Endothelial cell (in vitro differentiated cells): ENCODE data around the gene TACR3. TPM values are rescaled to one million over a fixed set of nuclear protein-coding genes. Genes with fewer than 3 reads are reported as not detected.
"Not testable (repeated sequence)": the region's sequence is repeated elsewhere in the genome, so short reads cannot be mapped to it uniquely, and the experiment has no call there.

Experiments
- DNase-seq: peaks from one replicate; pipeline ENCODE4 v3.0.0; 2021; ENCODE audit warnings: low spot score
- H3K27ac Mint-ChIP-seq: one replicate; pipeline ENCODE4 v1.8.0; 2021; ENCODE audit warnings: mixed read lengths, inconsistent platforms; ENCODE audit not compliant: unreplicated experiment
- H3K27me3 Mint-ChIP-seq: one replicate; pipeline ENCODE4 v1.8.0; 2021; ENCODE audit warnings: mild to moderate bottlenecking, moderate library complexity, mixed read lengths, inconsistent platforms; ENCODE audit not compliant: unreplicated experiment
- H3K36me3 Mint-ChIP-seq: one replicate; pipeline ENCODE4 v1.8.0; 2021; ENCODE audit warnings: mild to moderate bottlenecking, low read depth, mixed read lengths, inconsistent platforms; ENCODE audit not compliant: unreplicated experiment
- H3K4me1 Mint-ChIP-seq: one replicate; pipeline ENCODE4 v1.8.0; 2021; ENCODE audit warnings: mild to moderate bottlenecking, mixed read lengths, inconsistent platforms; ENCODE audit not compliant: unreplicated experiment
- H3K4me3 Mint-ChIP-seq: one replicate; pipeline ENCODE4 v1.8.0; 2021; ENCODE audit warnings: mild to moderate bottlenecking, mixed read lengths, inconsistent platforms; ENCODE audit not compliant: unreplicated experiment
- H3K9me3 Mint-ChIP-seq: one replicate; pipeline ENCODE4 v1.8.0; 2021; ENCODE audit warnings: mixed read lengths, inconsistent platforms; ENCODE audit not compliant: unreplicated experiment
- CTCF ChIP-seq: fragments of 200-600 bp; sonication (generic); IDR thresholded peaks from one replicate; pipeline ENCODE4 v1.5.0; 2021; ENCODE audit warnings: antibody characterized with exemption; ENCODE audit not compliant: unreplicated experiment
- long read RNA-seq: library from polyadenylated mRNA; unstranded; transcript quantifications from one replicate; pipeline ENCODE4 v2.0.0, GENCODE V29; 2020; ENCODE audit not compliant: unreplicated experiment
- total RNA-seq: library from RNA; stranded (reverse); fragmentation: NEBNext Ultra II Directional; extraction: Animal tissue kit (Norgen Biotek cat#: 25700); gene quantifications from one replicate; pipeline ENCODE4 v1.2.1, GENCODE V29; 2021; ENCODE audit not compliant: unreplicated experiment

TACR3 gene
- 0.08 TPM for total RNA-seq
- long read RNA-seq = 0 reads

- no peak for TF ChIP-seq CTCF
- DNase-seq = peak; percentile 36
- Mint-ChIP-seq H3K4me1 (peaks cover 6% of the 10 kb centered on the region), H3K4me3 (peak within 1 kb of the TSS; percentile 89), H3K36me3 (no peaks in the 10 kb centered on the region), H3K9me3 (no peaks in the 10 kb centered on the region), H3K27ac (no peak within 1 kb of the TSS), H3K27me3 (peaks cover 3% of the 10 kb centered on the region)
Observed at GRCh38 chr4:103719830-103720207, at the start of gene TACR3. Gene TACR3 (minus strand): TSS chr4:103719985. CDS start chr4:103719675, 310 bp downstream.

GRCh38 chr4:103757631-103758030 lies 37.8 kb upstream of the TACR3 start:
- DNase-seq = no peak
- no peaks in the 10 kb centered on the region for H3K9me3 Mint-ChIP-seq
- H3K27ac Mint-ChIP-seq = no peak overlapping the region
- TF ChIP-seq CTCF = no peak
- H3K4me3 Mint-ChIP-seq = no peak overlapping the region
- no peaks in the 10 kb centered on the region for H3K27me3 Mint-ChIP-seq
- H3K36me3 Mint-ChIP-seq = no peaks in the 10 kb centered on the region
- no peaks in the 10 kb centered on the region for H3K4me1 Mint-ChIP-seq

- Mint-ChIP-seq H3K4me1 (no peaks in the 10 kb centered on the region), H3K9me3 (no peaks in the 10 kb centered on the region), H3K27me3 (peaks cover 1% of the 10 kb centered on the region), H3K36me3 (no peaks in the 10 kb centered on the region), H3K4me3 (no peak overlapping the region), H3K27ac (no peak overlapping the region)
- no peak for DNase-seq
- no peak for TF ChIP-seq CTCF
Observed at GRCh38 chr4:103756741-103757140, 37.0 kb upstream of the TACR3 start.

- Mint-ChIP-seq H3K36me3 (no peaks in the 10 kb centered on the region), H3K27me3 (peaks cover 1% of the 10 kb centered on the region), H3K27ac (no peak overlapping the region), H3K9me3 (no peaks in the 10 kb centered on the region), H3K4me3 (no peak overlapping the region), H3K4me1 (no peaks in the 10 kb centered on the region)
- DNase-seq = no peak
- TF ChIP-seq CTCF = no peak
Observed at GRCh38 chr4:103754844-103755243, 35.1 kb upstream of the TACR3 start.

- Mint-ChIP-seq H3K36me3 (no peaks in the 10 kb centered on the region), H3K9me3 (no peaks in the 10 kb centered on the region), H3K27ac (no peak overlapping the region), H3K27me3 (peaks cover 1% of the 10 kb centered on the region), H3K4me3 (no peak overlapping the region), H3K4me1 (no peaks in the 10 kb centered on the region)
- no peak for TF ChIP-seq CTCF
- DNase-seq = no peak
Observed at GRCh38 chr4:103753868-103754653, 34.3 kb upstream of the TACR3 start.

GRCh38 chr4:103723150-103723549 lies 3.4 kb upstream of the TACR3 start:
- not testable (repeated sequence) for DNase-seq, H3K9me3 Mint-ChIP-seq, H3K4me1 Mint-ChIP-seq, H3K4me3 Mint-ChIP-seq, H3K36me3 Mint-ChIP-seq, H3K27me3 Mint-ChIP-seq, H3K27ac Mint-ChIP-seq
